HG02623 (cell line): ENCODE measurements around the gene VSIG4.
"Not testable (repeated sequence)": the region's sequence is repeated elsewhere in the genome, so short reads cannot be mapped to it uniquely, and the experiment has no call there.

Source experiments
- ATAC-seq: cut with Tn5 transposase; IDR thresholded peaks from one replicate; pipeline ENCODE4 v1.9.1; 2021; ENCODE audit warnings: moderate library complexity; ENCODE audit not compliant: unreplicated experiment

The VSIG4 gene

GRCh38 chrX:66039944-66040343 lies at the start of gene VSIG4:
TSS of gene VSIG4 (minus strand) at chrX:66040080. CDS start at chrX:66039998, 82 bp downstream.
- no peak for ATAC-seq

GRCh38 chrX:66076801-66077200 lies 36.9 kb upstream of the VSIG4 start:
- ATAC-seq, result no peak

- ATAC-seq, result no peak
Observed at GRCh38 chrX:66074920-66075879, 35.3 kb upstream of the VSIG4 start.

GRCh38 chrX:66071126-66071525 lies 31.2 kb upstream of the VSIG4 start:
- ATAC-seq, result no peak

GRCh38 chrX:66064261-66064660 lies 24.4 kb upstream of the VSIG4 start:
- no peak for ATAC-seq

- ATAC-seq, result not testable (repeated sequence)
Observed at GRCh38 chrX:66057019-66057418, 17.1 kb upstream of the VSIG4 start.

GRCh38 chrX:66054978-66055377 lies 15.1 kb upstream of the VSIG4 start:
- ATAC-seq, result no peak

GRCh38 chrX:66053414-66053813 lies 13.5 kb upstream of the VSIG4 start:
- no peak for ATAC-seq

- ATAC-seq, result no peak
Observed at GRCh38 chrX:66051980-66052379, 12.1 kb upstream of the VSIG4 start.

- ATAC-seq, result no peak
Observed at GRCh38 chrX:66050140-66050569, 10.3 kb upstream of the VSIG4 start.

GRCh38 chrX:66049056-66049455 lies 9.2 kb upstream of the VSIG4 start:
- no peak for ATAC-seq

GRCh38 chrX:66046612-66047235 lies 6.8 kb upstream of the VSIG4 start:
- peak; percentile 62 for ATAC-seq

GRCh38 chrX:66045894-66046293 lies 6.0 kb upstream of the VSIG4 start:
- no peak for ATAC-seq

- ATAC-seq, result no peak
Observed at GRCh38 chrX:66043584-66043983, 3.7 kb upstream of the VSIG4 start.

- peak; percentile 45 for ATAC-seq
Observed at GRCh38 chrX:66042307-66043077, 2.6 kb upstream of the VSIG4 start.

GRCh38 chrX:66038115-66038514 lies 1.8 kb downstream of the VSIG4 start:
- ATAC-seq, result no peak

- ATAC-seq, result no peak
Observed at GRCh38 chrX:66036231-66036630, 3.6 kb downstream of the VSIG4 start.

GRCh38 chrX:66035667-66036066 lies 4.2 kb downstream of the VSIG4 start:
- ATAC-seq, result no peak

GRCh38 chrX:66030505-66031317 lies 9.2 kb downstream of the VSIG4 start:
- ATAC-seq, result no peak

- no peak for ATAC-seq
Observed at GRCh38 chrX:66028936-66029335, 10.9 kb downstream of the VSIG4 start.
